CD14-positive monocyte (primary cell): ENCODE results near the gene BIK. TPM values are rescaled to one million over a fixed set of nuclear protein-coding genes. Genes with fewer than 3 reads are reported as not detected.

Source experiments
- DNase-seq, 3 donors: peaks; one replicate each; pipeline ENCODE4 v3.0.0-alpha.2; 2011 to 2022
- H2AFZ ChIP-seq: 2 replicates; pipeline ENCODE4 v1.6.0; 2012; ENCODE audit warnings: mild to moderate bottlenecking, low read depth, low read length, inconsistent platforms; ENCODE audit not compliant: insufficient read depth, poor library complexity, severe bottlenecking
- H3K27ac ChIP-seq, 2 donors: 1 replicate in 1 of 2; 2 replicates in 1 of 2; pipeline ENCODE4 v1.5.1; 2012 to 2013; ENCODE audit warnings: low read length in 2 of 2, control low read depth in 1 of 2, inconsistent platforms in 1 of 2, low read depth in 1 of 2, mild to moderate bottlenecking in 1 of 2
- H3K27me3 ChIP-seq, 2 donors: one replicate each; pipeline versions ENCODE4 v1.6.0 to v1.6.1; 2011 to 2013; ENCODE audit warnings: low read length in 2 of 2; ENCODE audit not compliant: control insufficient read depth in 2 of 2, insufficient read depth in 2 of 2
- H3K36me3 ChIP-seq, 2 donors: replicated peaks in 1 of 2; 1 replicate in 1 of 2; 2 replicates in 1 of 2; pipeline versions ENCODE4 v1.5.1 to v1.6.1; 2012 to 2013; ENCODE audit warnings: low read length in 2 of 2, control low read depth in 1 of 2, inconsistent platforms in 1 of 2, mild to moderate bottlenecking in 1 of 2; ENCODE audit not compliant: insufficient read depth in 2 of 2, control insufficient read depth in 1 of 2
- H3K4me1 ChIP-seq, 2 donors: 1 replicate in 1 of 2; 2 replicates in 1 of 2; pipeline versions ENCODE4 v1.5.1 to v1.6.1; 2012 to 2013; ENCODE audit warnings: low read length in 2 of 2, control low read depth in 1 of 2, inconsistent platforms in 1 of 2, mild to moderate bottlenecking in 1 of 2, moderate library complexity in 1 of 2; ENCODE audit not compliant: insufficient read depth in 2 of 2, control insufficient read depth in 1 of 2
- H3K4me2 ChIP-seq: replicated peaks from 2 replicates; pipeline ENCODE3; 2012; ENCODE audit warnings: low read length, moderate library complexity, mild to moderate bottlenecking; ENCODE audit not compliant: poor library complexity, severe bottlenecking; ENCODE audit errors: extremely low read depth
- H3K4me3 ChIP-seq, 3 experiments: fragments of 200-600 bp in 1 of 3; sonication (generic) in 1 of 3; replicated peaks in 1 of 3; 1 replicate in 2 of 3; 2 replicates in 1 of 3; pipeline ENCODE4 v1.5.1; 2011 to 2013; ENCODE audit warnings: low read length in 3 of 3, mild to moderate bottlenecking in 3 of 3, control low read depth in 2 of 3, low read depth in 2 of 3, inconsistent platforms in 1 of 3, moderate library complexity in 1 of 3
- H3K79me2 ChIP-seq: 2 replicates; pipeline ENCODE4 v1.6.0; 2012; ENCODE audit warnings: mild to moderate bottlenecking, control low read depth, inconsistent platforms, low read length, moderate library complexity; ENCODE audit not compliant: insufficient read depth
- H3K9ac ChIP-seq: 2 replicates; pipeline ENCODE4 v1.6.0; 2017; ENCODE audit warnings: low read length, mild to moderate bottlenecking; ENCODE audit not compliant: insufficient read depth, poor library complexity, severe bottlenecking
- H3K9me3 ChIP-seq, 2 donors: replicated peaks in 1 of 2; 1 replicate in 1 of 2; 2 replicates in 1 of 2; pipeline versions ENCODE4 v1.5.1 to v1.6.1; 2012 to 2013; ENCODE audit warnings: low read length in 2 of 2, control low read depth in 1 of 2; ENCODE audit not compliant: control insufficient read depth in 1 of 2, insufficient read depth in 1 of 2
- H4K20me1 ChIP-seq: 2 replicates; pipeline ENCODE4 v1.6.0; 2012; ENCODE audit warnings: mild to moderate bottlenecking, low read length, control low read depth, moderate library complexity; ENCODE audit not compliant: insufficient read depth
- H3K27ac Mint-ChIP-seq, 7 donors: one replicate each; pipeline ENCODE4 v1.8.0; 2020; ENCODE audit warnings: mild to moderate bottlenecking in 7 of 7, mixed read lengths in 7 of 7, moderate library complexity in 6 of 7, inconsistent platforms in 2 of 7
- H3K27me3 Mint-ChIP-seq, 3 donors: one replicate each; pipeline ENCODE4 v1.8.0; 2021 to 2022; ENCODE audit warnings: low read depth in 3 of 3, mild to moderate bottlenecking in 3 of 3, mixed read lengths in 3 of 3, moderate library complexity in 3 of 3, inconsistent platforms in 1 of 3
- H3K36me3 Mint-ChIP-seq, 2 donors: one replicate each; pipeline ENCODE4 v1.8.0; 2020; ENCODE audit warnings: mixed read lengths in 2 of 2, inconsistent platforms in 1 of 2, mild to moderate bottlenecking in 1 of 2
- H3K4me1 Mint-ChIP-seq: one replicate; pipeline ENCODE4 v1.8.0; 2020; ENCODE audit warnings: mild to moderate bottlenecking, mixed read lengths
- H3K4me3 Mint-ChIP-seq, 2 donors: one replicate each; pipeline ENCODE4 v1.8.0; 2020; ENCODE audit warnings: mild to moderate bottlenecking in 2 of 2, mixed read lengths in 2 of 2, moderate library complexity in 1 of 2
- H3K9me3 Mint-ChIP-seq, 7 donors: one replicate each; pipeline ENCODE4 v1.8.0; 2020 to 2022; ENCODE audit warnings: mixed read lengths in 7 of 7, mild to moderate bottlenecking in 6 of 7, moderate library complexity in 6 of 7, inconsistent platforms in 2 of 7
- CTCF ChIP-seq: fragments of 200-600 bp; IDR thresholded peaks from one replicate; pipeline ENCODE4 v1.8.0; 2022; ENCODE audit warnings: antibody characterized with exemption, mild to moderate bottlenecking
- WGBS: methylation state at CpG from one replicate; pipeline ENCODE4 v1.1.5; 2013; ENCODE audit warnings: missing lambda C conversion rate; ENCODE audit not compliant: insufficient coverage; 5-methylcytosine and 5-hydroxymethylcytosine counted together
- intact Hi-C, 2 donors: fragments of 100-400 bp; cut with micrococcal nuclease; formaldehyde crosslinking; loops; one replicate each; pipeline versions ENCODE4 v1.15.0 to v1.15.1; 2023
- polyA plus RNA-seq, 3 donors: library from polyadenylated mRNA; depleted of rRNA in 1 of 3; unstranded in 2 of 3; stranded (reverse) in 1 of 3; fragments of 300-500 nt in 2 of 3; fragments of >200 nt in 1 of 3; fragmentation: Illumina TruSeq in 2 of 3; gene quantifications; 1 replicate in 2 of 3; 2 replicates in 1 of 3; pipeline ENCODE4 v1.2.3, GENCODE V29; 2012 to 2021

The BIK gene
- polyA plus RNA-seq, 3 donors: 0.96 to 3.1 (median 3.1) TPM

- no peaks in the 10 kb centered on the region for H3K9me3 ChIP-seq
- no peak overlapping the region for H2AFZ ChIP-seq
- Mint-ChIP-seq H3K27me3 (no peaks in the 10 kb centered on the region), H3K4me1 (no peaks in the 10 kb centered on the region), H3K9me3 (peaks cover 0 to 4% (median 0%) of the 10 kb centered on the region in 7 donors), H3K36me3 (peaks cover 47 to 85% of the 10 kb centered on the region in 2 donors), H3K4me3 (no peak overlapping the region), H3K27ac (no peak overlapping the region)
- TF ChIP-seq CTCF: no peak
- 98% methylated on average over 38 of the region's 39 CpGs for WGBS
- H3K4me2 ChIP-seq: no peak overlapping the region
- H3K79me2 ChIP-seq: no peaks in the 10 kb centered on the region
- intact Hi-C loops: no loop called here
- no peak overlapping the region for H3K4me3 ChIP-seq
- no peak overlapping the region for H3K27ac ChIP-seq
- no peaks in the 10 kb centered on the region for H3K4me1 ChIP-seq
- DNase-seq: no peak
- peaks cover 65 to 90% of the 10 kb centered on the region in 2 donors for H3K36me3 ChIP-seq
- H4K20me1 ChIP-seq: peaks cover 3% of the 10 kb centered on the region
- no peak overlapping the region for H3K9ac ChIP-seq
- H3K27me3 ChIP-seq: no peaks in the 10 kb centered on the region
Observed at GRCh38 chr22:43173976-43174720, 63.6 kb downstream of the BIK start.

GRCh38 chr22:43174941-43175531, 64.5 kb downstream of the BIK start:
- H3K9me3 Mint-ChIP-seq: peaks cover 0 to 4% (median 0%) of the 10 kb centered on the region in 7 donors
- Histone ChIP-seq H3K36me3 (peaks cover 69 to 90% of the 10 kb centered on the region in 2 donors), H3K79me2 (no peaks in the 10 kb centered on the region), H3K9me3 (no peaks in the 10 kb centered on the region), H4K20me1 (no peaks in the 10 kb centered on the region), H2AFZ (no peak overlapping the region), H3K27me3 (no peaks in the 10 kb centered on the region), H3K9ac (no peak overlapping the region), H3K4me2 (no peak overlapping the region), H3K27ac (no peak overlapping the region), H3K4me1 (no peaks in the 10 kb centered on the region), H3K4me3 (no peak overlapping the region)
- TF ChIP-seq CTCF: no peak
- intact Hi-C loops: no loop called here
- no peaks in the 10 kb centered on the region for H3K27me3 Mint-ChIP-seq
- peaks cover 50 to 86% of the 10 kb centered on the region in 2 donors for H3K36me3 Mint-ChIP-seq
- no peak for DNase-seq
- no peak overlapping the region for H3K4me3 Mint-ChIP-seq
- 94% methylated on average over 8 of the region's 9 CpGs for WGBS
- no peak overlapping the region for H3K27ac Mint-ChIP-seq
- H3K4me1 Mint-ChIP-seq: no peaks in the 10 kb centered on the region
